Upper lobe of left lung (tissue), 6 donors: Measurements from ENCODE around the gene PALM3. TPM values are rescaled to one million over a fixed set of nuclear protein-coding genes. Genes with fewer than 3 reads are reported as not detected.

Experiments
- ATAC-seq, 2 donors: fragments of 200-7000 bp; cut with Tn5 transposase; one replicate each; pipeline ENCODE4 v1.9.1; 2022; ENCODE audit warnings: mild to moderate bottlenecking in 2 of 2, moderate library complexity in 2 of 2; ENCODE audit not compliant: low FRiP score in 2 of 2
- DNase-seq, 2 donors: peaks; one replicate each; pipeline ENCODE4 v3.0.0-alpha.2; 2019 to 2020
- H3K27ac ChIP-seq, 4 donors: fragments of 200-600 bp; sonication (generic); one replicate each; pipeline ENCODE4 v1.5.1; 2016 to 2019
- H3K27me3 ChIP-seq, 4 donors: fragments of 200-600 bp; sonication (generic); one replicate each; pipeline ENCODE4 v1.5.1; 2017 to 2019
- H3K36me3 ChIP-seq, 4 donors: fragments of 200-600 bp; sonication (generic); one replicate each; pipeline ENCODE4 v1.5.1; 2016 to 2019
- H3K4me1 ChIP-seq, 4 donors: fragments of 200-600 bp; sonication (generic); one replicate each; pipeline ENCODE4 v1.5.1; 2018 to 2019
- H3K4me3 ChIP-seq, 4 donors: fragments of 200-600 bp; sonication (generic); one replicate each; pipeline ENCODE4 v1.5.1; 2017 to 2019; ENCODE audit warnings: mild to moderate bottlenecking in 2 of 4, moderate library complexity in 1 of 4
- H3K9me3 ChIP-seq, 4 donors: fragments of 200-600 bp; sonication (generic); one replicate each; pipeline ENCODE4 v1.5.1; 2018 to 2019
- CTCF ChIP-seq, 6 experiments: fragments of 450-650 bp in 4 of 6; fragments of 200-600 bp in 2 of 6; sonication (generic) in 2 of 6; IDR thresholded peaks; one replicate each; pipeline ENCODE4 v1.5.1; 2016 to 2019; ENCODE audit warnings: antibody characterized with exemption in 6 of 6
- EP300 ChIP-seq, 4 donors: sonication (generic); formaldehyde crosslinking; IDR thresholded peaks; one replicate each; pipeline ENCODE4 v1.5.1; 2017; ENCODE audit warnings: antibody characterized with exemption in 4 of 4, control low read depth in 2 of 4
- POLR2A ChIP-seq, 4 donors: fragments of 450-650 bp; IDR thresholded peaks; one replicate each; pipeline ENCODE4 v1.5.1; 2016 to 2017; ENCODE audit warnings: antibody characterized with exemption in 4 of 4, mild to moderate bottlenecking in 2 of 4
- POLR2AphosphoS5 ChIP-seq, 2 donors: sonication (generic); formaldehyde crosslinking; IDR thresholded peaks; one replicate each; pipeline ENCODE4 v1.5.1; 2017; ENCODE audit warnings: antibody characterized with exemption in 2 of 2
- WGBS, 2 donors: methylation state at CpG; one replicate each; pipeline ENCODE4 v1.1.5; 2017 to 2018; 5-methylcytosine and 5-hydroxymethylcytosine counted together
- total RNA-seq, 6 donors: library from RNA; depleted of rRNA in 4 of 6; stranded (reverse); fragments of >200 nt in 4 of 6; gene quantifications; one replicate each; pipeline versions ENCODE4 v1.1.0 to v1.2.1, GENCODE V29; 2016 to 2021
- donor health status: DM: no; HTN: no; CAD: no; lungs with moderate emphysema.
- donor health status: DM: no; HTN: yes; CAD: no; lungs with severe emphysema.

PALM3 gene
- total RNA-seq, 6 donors from 2014 or later = 0.15 to 123 (median 11.0) TPM

- TF ChIP-seq EP300 (IDR thresholded peaks at IDR 0.05) (no peak), POLR2AphosphoS5 (IDR thresholded peaks at IDR 0.05) (no peak), CTCF (IDR thresholded peaks at IDR 0.05) (no peak)
- no peak overlapping the region for H3K4me3 ChIP-seq
- ATAC-seq = no peak
- peaks cover 0 to 9% (median 7%) of the 10 kb centered on the region in 4 donors for H3K4me1 ChIP-seq
- peaks cover 0 to 8% (median 2%) of the 10 kb centered on the region in 4 donors for H3K9me3 ChIP-seq
- no peak overlapping the region for H3K27ac ChIP-seq
- peaks cover 0 to 48% (median 34%) of the 10 kb centered on the region in 4 donors for H3K36me3 ChIP-seq
- 91 to 93% methylated on average over 5 to 11 of the region's 11 CpGs for WGBS, 2 donors
- no peaks in the 10 kb centered on the region for H3K27me3 ChIP-seq
- DNase-seq = no peak
Observed at GRCh38 chr19:14096272-14096992, 34.6 kb upstream of the PALM3 start.

- Histone ChIP-seq H3K36me3 (peaks cover 0 to 32% (median 21%) of the 10 kb centered on the region in 4 donors), H3K9me3 (peaks cover 0 to 8% (median 2%) of the 10 kb centered on the region in 4 donors), H3K4me1 (peaks cover 0 to 13% (median 8%) of the 10 kb centered on the region in 4 donors), H3K27me3 (no peaks in the 10 kb centered on the region), H3K27ac (no peak overlapping the region), H3K4me3 (no peak overlapping the region)
- DNase-seq (no peak), ATAC-seq (no peak)
- 88 to 94% methylated on average over 7 of the region's 7 CpGs for WGBS, 2 donors
- TF ChIP-seq EP300 (IDR thresholded peaks at IDR 0.05) = no peak
- no peak for TF ChIP-seq POLR2A (IDR thresholded peaks at IDR 0.05)
- no peak for TF ChIP-seq CTCF (IDR thresholded peaks at IDR 0.05)
- no peak for TF ChIP-seq POLR2AphosphoS5 (IDR thresholded peaks at IDR 0.05)
Observed at GRCh38 chr19:14094854-14095253, 33.0 kb upstream of the PALM3 start.

- no peak overlapping the region for H3K27ac ChIP-seq
- H3K4me1 ChIP-seq = peaks cover 3 to 24% (median 17%) of the 10 kb centered on the region in 4 donors
- no peak for ATAC-seq
- 74 to 87% methylated on average over 9 of the region's 9 CpGs for WGBS, 2 donors
- H3K36me3 ChIP-seq = peaks cover 0 to 29% (median 24%) of the 10 kb centered on the region in 4 donors
- DNase-seq = no peak
- H3K4me3 ChIP-seq = no peak overlapping the region
- H3K27me3 ChIP-seq = no peaks in the 10 kb centered on the region
- no peak for TF ChIP-seq POLR2A (IDR thresholded peaks at IDR 0.05)
- TF ChIP-seq EP300 (IDR thresholded peaks at IDR 0.05) = no peak
- no peak for TF ChIP-seq POLR2AphosphoS5 (IDR thresholded peaks at IDR 0.05)
- TF ChIP-seq CTCF (IDR thresholded peaks at IDR 0.05) = no peak
- H3K9me3 ChIP-seq = peaks cover 0 to 8% (median 2%) of the 10 kb centered on the region in 4 donors
Observed at GRCh38 chr19:14093117-14093823, 31.4 kb upstream of the PALM3 start.

- H3K4me3 ChIP-seq = peak overlapping the region; percentile 77 to 99 (median 90)
- peaks cover 0 to 21% (median 17%) of the 10 kb centered on the region in 4 donors for H3K36me3 ChIP-seq
- no peak for ATAC-seq
- H3K4me1 ChIP-seq = peaks cover 3 to 24% (median 17%) of the 10 kb centered on the region in 4 donors
- TF ChIP-seq POLR2A (IDR thresholded peaks at IDR 0.05) = no peak
- no peak for TF ChIP-seq POLR2AphosphoS5 (IDR thresholded peaks at IDR 0.05)
- no peak for TF ChIP-seq EP300 (IDR thresholded peaks at IDR 0.05)
- H3K27ac ChIP-seq = peak overlapping the region; percentile 89 to 94 (median 92)
- H3K9me3 ChIP-seq = peaks cover 0 to 8% (median 2%) of the 10 kb centered on the region in 4 donors
- WGBS, 2 donors = 13 to 19% methylated on average over 15 of the region's 15 CpGs
- no peaks in the 10 kb centered on the region for H3K27me3 ChIP-seq
- DNase-seq = no peak
Observed at GRCh38 chr19:14091813-14092462, 30.1 kb upstream of the PALM3 start.
